ENCODE measurements around the gene TRPM3. TPM values are rescaled to one million over a fixed set of nuclear protein-coding genes. Genes with fewer than 3 reads are reported as not detected.

TRPM3 gene
- total RNA-seq, 1 experiment from 2014 or later: not detected

DNA sequence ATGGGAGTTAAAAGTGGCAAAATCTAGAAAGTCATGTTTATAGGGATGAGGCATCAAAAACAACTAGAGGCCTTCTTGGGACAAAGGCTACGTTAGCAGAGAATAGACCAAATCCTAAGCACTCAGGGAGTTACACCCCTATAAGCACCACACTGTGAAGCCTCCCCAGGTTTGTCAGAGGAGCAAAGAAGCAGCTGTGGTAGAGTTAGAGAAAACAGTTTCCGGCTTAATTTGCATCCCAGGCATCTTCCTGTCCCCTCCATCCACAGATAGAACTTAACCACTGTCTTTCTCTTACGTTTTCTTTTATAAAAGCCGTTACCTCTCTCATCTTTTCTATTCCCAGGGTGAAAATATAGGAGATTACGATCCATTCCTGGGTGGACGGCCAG is 518.4 kb downstream of the TRPM3 start:
- DNase-seq (ENCODE audit: low read depth, low spot score) (no peak), ATAC-seq (no peak)
- Histone ChIP-seq H3K4me1 (ENCODE audit: control insufficient read depth, insufficient read depth, low read length) (no peaks in the 10 kb centered on the region), H3K27me3 (ENCODE audit: control insufficient read depth, insufficient read depth, low read length) (no peaks in the 10 kb centered on the region), H3K36me3 (ENCODE audit: control insufficient read depth, insufficient read depth, low read length) (no peaks in the 10 kb centered on the region), H3K27ac (ENCODE audit: low read length) (no peak overlapping the region), H3K4me3 (ENCODE audit: low read depth in 2 of 2, low read length in 2 of 2) (no peak overlapping the region), H3K9me3 (ENCODE audit: control insufficient read depth, insufficient read depth, low read depth, low read length) (no peaks in the 10 kb centered on the region)
- POLR2A ChIA-PET: no interaction called here
- intact Hi-C loops (cut with micrococcal nuclease; ENCODE audit: unreplicated experiment) (loop anchor here (5.0 kb wide), 2 partner anchors 256 to 631 kb away; no protein-coding TSS in a partner anchor), in situ Hi-C loops (cut with HindIII; ENCODE audit: low pct_unique_long_range_greater_than_20kb, low sequenced_read_pairs) (no loop called here)
- CTCF ChIA-PET: interaction anchor here (1.0 to 1.4 kb wide), 2 partner anchors 38 to 262 kb away, joined by 3 to 6 read pairs; no protein-coding TSS in a partner anchor
- no TSS peak for BruUV-seq (replicated peaks)
- no peak for TF ChIP-seq TCF7L2 (IDR thresholded peaks at IDR 0.05; ENCODE audit: low read depth, low read length)
- TF ChIP-seq, protein P1, sequence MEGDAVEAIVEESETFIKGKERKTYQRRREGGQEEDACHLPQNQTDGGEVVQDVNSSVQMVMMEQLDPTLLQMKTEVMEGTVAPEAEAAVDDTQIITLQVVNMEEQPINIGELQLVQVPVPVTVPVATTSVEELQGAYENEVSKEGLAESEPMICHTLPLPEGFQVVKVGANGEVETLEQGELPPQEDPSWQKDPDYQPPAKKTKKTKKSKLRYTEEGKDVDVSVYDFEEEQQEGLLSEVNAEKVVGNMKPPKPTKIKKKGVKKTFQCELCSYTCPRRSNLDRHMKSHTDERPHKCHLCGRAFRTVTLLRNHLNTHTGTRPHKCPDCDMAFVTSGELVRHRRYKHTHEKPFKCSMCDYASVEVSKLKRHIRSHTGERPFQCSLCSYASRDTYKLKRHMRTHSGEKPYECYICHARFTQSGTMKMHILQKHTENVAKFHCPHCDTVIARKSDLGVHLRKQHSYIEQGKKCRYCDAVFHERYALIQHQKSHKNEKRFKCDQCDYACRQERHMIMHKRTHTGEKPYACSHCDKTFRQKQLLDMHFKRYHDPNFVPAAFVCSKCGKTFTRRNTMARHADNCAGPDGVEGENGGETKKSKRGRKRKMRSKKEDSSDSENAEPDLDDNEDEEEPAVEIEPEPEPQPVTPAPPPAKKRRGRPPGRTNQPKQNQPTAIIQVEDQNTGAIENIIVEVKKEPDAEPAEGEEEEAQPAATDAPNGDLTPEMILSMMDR (IDR thresholded peaks at IDR 0.05): no peak

DNA sequence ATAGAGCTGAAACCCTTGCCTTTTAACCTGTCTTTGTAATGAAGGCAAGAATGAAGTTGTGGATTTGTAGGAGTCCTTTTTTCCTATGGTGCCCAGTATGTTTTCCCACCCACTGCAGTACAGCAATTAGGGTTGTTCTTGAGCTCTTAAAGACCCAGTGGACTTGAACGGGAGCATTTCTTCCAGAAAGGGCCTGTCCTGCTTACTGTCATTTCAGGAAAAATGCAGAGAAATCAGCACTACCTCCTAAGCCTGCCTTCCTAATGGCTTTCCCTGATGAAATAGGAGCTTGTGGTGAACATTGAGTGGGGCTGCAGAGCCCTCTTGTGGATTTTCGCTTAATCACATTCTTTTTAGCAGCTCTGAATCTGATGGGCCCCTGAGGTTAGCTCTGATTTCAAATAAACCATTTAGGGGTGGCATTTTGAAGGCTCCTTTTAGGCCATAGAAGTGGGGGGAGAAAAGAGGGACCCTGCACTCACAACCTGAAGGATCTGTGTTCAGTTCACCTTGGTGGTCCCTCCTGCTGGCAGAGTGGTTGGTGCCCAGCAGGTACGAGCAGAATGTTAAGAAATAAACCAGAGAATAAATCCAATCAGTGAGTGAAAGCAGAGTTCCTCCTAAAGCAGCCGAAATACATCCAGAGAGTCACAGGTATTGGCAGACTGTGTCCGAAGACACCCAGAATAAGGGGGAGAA is 519.0 kb downstream of the TRPM3 start:
- no peak overlapping the region for H3K27ac ChIP-seq (ENCODE audit: low read length)
- in situ Hi-C loops (cut with HindIII; ENCODE audit: low pct_unique_long_range_greater_than_20kb, low sequenced_read_pairs): no loop called here
- no peaks in the 10 kb centered on the region for H3K9me3 ChIP-seq (ENCODE audit: control insufficient read depth, insufficient read depth, low read depth, low read length)
- H3K36me3 ChIP-seq (ENCODE audit: control insufficient read depth, insufficient read depth, low read length): no peaks in the 10 kb centered on the region
- ATAC-seq (peak; percentile 77), DNase-seq (ENCODE audit: low read depth, low spot score) (peak; percentile 39)
- CTCF ChIA-PET: interaction anchor here (0.9 to 1.4 kb wide), 3 partner anchors 38 to 345 kb away, joined by 3 to 6 read pairs (median 3); no protein-coding TSS in a partner anchor
- TF ChIP-seq POLR2AphosphoS5 (IDR thresholded peaks at IDR 0.05; ENCODE audit: low read depth, low read length) (no peak), SIN3A (IDR thresholded peaks at IDR 0.05; ENCODE audit: borderline replicate concordance, insufficient read depth, low read depth, low read length) (no peak), TCF7L2 (IDR thresholded peaks at IDR 0.05; ENCODE audit: low read depth, low read length) (no peak)
- TF ChIP-seq, protein P1 (IDR thresholded peaks at IDR 0.05): peak; percentile 79
- TF ChIP-seq, protein P2, sequence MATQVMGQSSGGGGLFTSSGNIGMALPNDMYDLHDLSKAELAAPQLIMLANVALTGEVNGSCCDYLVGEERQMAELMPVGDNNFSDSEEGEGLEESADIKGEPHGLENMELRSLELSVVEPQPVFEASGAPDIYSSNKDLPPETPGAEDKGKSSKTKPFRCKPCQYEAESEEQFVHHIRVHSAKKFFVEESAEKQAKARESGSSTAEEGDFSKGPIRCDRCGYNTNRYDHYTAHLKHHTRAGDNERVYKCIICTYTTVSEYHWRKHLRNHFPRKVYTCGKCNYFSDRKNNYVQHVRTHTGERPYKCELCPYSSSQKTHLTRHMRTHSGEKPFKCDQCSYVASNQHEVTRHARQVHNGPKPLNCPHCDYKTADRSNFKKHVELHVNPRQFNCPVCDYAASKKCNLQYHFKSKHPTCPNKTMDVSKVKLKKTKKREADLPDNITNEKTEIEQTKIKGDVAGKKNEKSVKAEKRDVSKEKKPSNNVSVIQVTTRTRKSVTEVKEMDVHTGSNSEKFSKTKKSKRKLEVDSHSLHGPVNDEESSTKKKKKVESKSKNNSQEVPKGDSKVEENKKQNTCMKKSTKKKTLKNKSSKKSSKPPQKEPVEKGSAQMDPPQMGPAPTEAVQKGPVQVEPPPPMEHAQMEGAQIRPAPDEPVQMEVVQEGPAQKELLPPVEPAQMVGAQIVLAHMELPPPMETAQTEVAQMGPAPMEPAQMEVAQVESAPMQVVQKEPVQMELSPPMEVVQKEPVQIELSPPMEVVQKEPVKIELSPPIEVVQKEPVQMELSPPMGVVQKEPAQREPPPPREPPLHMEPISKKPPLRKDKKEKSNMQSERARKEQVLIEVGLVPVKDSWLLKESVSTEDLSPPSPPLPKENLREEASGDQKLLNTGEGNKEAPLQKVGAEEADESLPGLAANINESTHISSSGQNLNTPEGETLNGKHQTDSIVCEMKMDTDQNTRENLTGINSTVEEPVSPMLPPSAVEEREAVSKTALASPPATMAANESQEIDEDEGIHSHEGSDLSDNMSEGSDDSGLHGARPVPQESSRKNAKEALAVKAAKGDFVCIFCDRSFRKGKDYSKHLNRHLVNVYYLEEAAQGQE (IDR thresholded peaks at IDR 0.05; ENCODE audit: insufficient read depth in 1 of 2, low read depth in 2 of 2, low read length in 1 of 2): no peak
- POLR2A ChIA-PET: no interaction called here
- intact Hi-C loops (cut with micrococcal nuclease; ENCODE audit: unreplicated experiment): loop anchor here (5.0 kb wide), 2 partner anchors 255 to 630 kb away; no protein-coding TSS in a partner anchor
- H3K4me3 ChIP-seq (ENCODE audit: low read depth in 2 of 2, low read length in 2 of 2): no peak overlapping the region
- H3K27me3 ChIP-seq (ENCODE audit: control insufficient read depth, insufficient read depth, low read length): no peaks in the 10 kb centered on the region
- H3K4me1 ChIP-seq (ENCODE audit: control insufficient read depth, insufficient read depth, low read length): no peaks in the 10 kb centered on the region
- no TSS peak for BruUV-seq (replicated peaks)

All from Panc1 (cell line).